ENCODE results near the gene TIAM2. TPM values are rescaled to one million over a fixed set of nuclear protein-coding genes. Genes with fewer than 3 reads are reported as not detected.

Gene TIAM2
- total RNA-seq, 1 donor from 2014 or later, result 36.8 TPM

GRCh38 chr6:155306958-155307357 is 311.8 kb downstream of the TIAM2 start:
- Mint-ChIP-seq H3K4me1 (peaks cover 8% of the 10 kb centered on the region), H3K4me3 (no peak overlapping the region), H3K27me3 (ENCODE audit: low read depth) (no peaks in the 10 kb centered on the region), H3K27ac (ENCODE audit: unreplicated experiment) (no peak overlapping the region), H3K36me3 (ENCODE audit: low read depth) (peaks cover 12% of the 10 kb centered on the region), H3K9me3 (no peaks in the 10 kb centered on the region)
- TF ChIP-seq CTCF (conservative IDR thresholded peaks at IDR 0.05), result no peak
- no peak for DNase-seq (ENCODE audit: low read depth, low spot score)

Measured in neural crest cell (in vitro differentiated cells).